Measurements from ENCODE around the gene CSNK2B. TPM values are rescaled to one million over a fixed set of nuclear protein-coding genes. Genes with fewer than 3 reads are reported as not detected.

CSNK2B gene
- total and polyA plus RNA-seq, 2 donors from 2014 or later = 130 to 270 TPM

DNA sequence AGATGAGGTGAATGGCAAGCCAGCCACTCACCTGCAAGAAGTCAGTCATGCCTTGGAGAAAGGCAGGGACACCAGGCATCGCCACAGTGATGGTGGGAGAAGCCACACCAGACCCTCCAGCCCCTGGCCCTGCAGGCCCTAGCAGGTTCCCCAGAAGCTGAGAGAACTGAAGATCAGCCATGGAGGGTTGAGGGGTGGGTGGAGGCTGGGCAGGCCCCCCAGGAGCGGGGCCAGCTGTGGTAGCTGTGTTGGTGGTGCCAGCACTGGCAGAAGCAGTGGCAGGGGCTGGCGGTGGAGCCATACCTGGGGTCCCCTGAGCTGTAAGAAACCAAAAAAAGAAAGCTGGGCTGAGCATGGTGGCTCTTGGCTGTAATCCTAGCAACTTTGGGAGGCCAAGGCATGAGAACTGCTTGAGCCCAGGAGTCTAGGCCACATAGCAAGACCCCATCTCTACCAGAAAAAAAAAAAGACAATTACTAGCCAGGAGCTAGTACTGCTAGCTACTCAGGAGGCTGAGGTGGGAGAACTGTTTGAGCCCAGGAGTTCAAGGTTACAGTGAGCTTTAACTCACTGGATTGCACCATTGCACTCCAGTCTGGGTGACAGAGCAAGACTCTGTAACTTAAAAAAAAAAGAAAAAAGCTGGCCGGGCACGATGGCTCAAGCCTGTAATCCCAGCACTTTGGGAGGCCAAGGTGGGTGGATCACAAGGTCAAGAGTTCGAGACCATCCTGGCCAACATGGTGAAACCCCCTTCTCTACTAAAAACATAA lies 22.9 kb upstream of the CSNK2B start:
- FAIRE-seq (no peak), DNase-seq (no peak)
- Histone ChIP-seq H3K9ac (ENCODE audit: low read length in 3 of 3) (no peak overlapping the region), H3K36me3 (ENCODE audit: control insufficient read depth in 2 of 3, insufficient read depth in 3 of 3, low read length in 3 of 3) (peaks cover 7 to 80% (median 54%) of the 10 kb centered on the region in 3 donors), H3K9me3 (ENCODE audit: control insufficient read depth in 2 of 3, insufficient read depth in 1 of 3, low read length in 3 of 3) (no peaks in the 10 kb centered on the region), H3K4me3 (ENCODE audit: low read length in 3 of 3) (no peak overlapping the region), H3K27ac (ENCODE audit: low read depth in 2 of 2, low read length in 2 of 2) (no peak overlapping the region), H3K27me3 (ENCODE audit: control insufficient read depth, insufficient read depth, low read length) (no peaks in the 10 kb centered on the region), H3K4me1 (ENCODE audit: control insufficient read depth in 2 of 3, insufficient read depth in 2 of 3, low read depth in 1 of 3, low read length in 3 of 3) (no peaks in the 10 kb centered on the region)
- no peak for TF ChIP-seq CTCF (IDR thresholded peaks at IDR 0.05; ENCODE audit: borderline replicate concordance, extremely low read depth, insufficient read depth)
- intact Hi-C loops (cut with DNase I) = no loop called here

DNA sequence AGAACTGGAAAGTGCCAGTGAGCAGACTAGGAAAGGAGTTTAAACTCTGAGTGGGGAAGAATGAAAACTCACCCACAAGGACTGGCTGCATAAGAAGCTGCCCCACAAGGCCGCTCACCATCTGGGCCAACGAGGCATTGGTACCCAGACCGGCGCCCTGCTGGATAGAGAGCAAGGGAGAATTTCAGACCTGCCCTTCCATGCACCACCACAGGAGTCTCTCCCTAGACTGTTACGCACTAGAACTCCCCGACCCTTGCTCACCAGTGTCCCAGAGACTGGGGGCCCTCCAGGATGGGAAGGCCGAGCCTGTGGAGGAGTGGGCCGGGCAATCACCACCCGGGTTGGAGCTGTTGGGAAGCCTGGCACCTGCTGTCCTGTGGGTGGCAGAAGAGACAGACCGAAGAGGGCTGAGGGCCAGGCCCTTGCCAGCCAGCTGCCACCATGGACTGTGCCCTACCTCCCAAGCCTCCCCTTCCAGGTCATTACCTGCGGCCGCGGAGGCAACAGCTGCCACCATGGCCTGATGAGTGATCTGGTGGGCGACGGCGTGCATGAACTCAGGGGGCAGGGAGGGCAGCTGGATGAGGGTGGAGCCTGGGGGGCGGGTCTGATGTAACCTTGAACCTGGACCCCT lies 21.9 kb upstream of the CSNK2B start:
- H3K4me3 ChIP-seq (ENCODE audit: low read length in 3 of 3) = no peak overlapping the region
- H3K27me3 ChIP-seq (ENCODE audit: control insufficient read depth, insufficient read depth, low read length) = no peaks in the 10 kb centered on the region
- intact Hi-C loops (cut with DNase I) = no loop called here
- H3K4me1 ChIP-seq (ENCODE audit: control insufficient read depth in 2 of 3, insufficient read depth in 2 of 3, low read depth in 1 of 3, low read length in 3 of 3) = no peaks in the 10 kb centered on the region
- no peak for TF ChIP-seq CTCF (IDR thresholded peaks at IDR 0.05; ENCODE audit: borderline replicate concordance, extremely low read depth, insufficient read depth)
- H3K36me3 ChIP-seq (ENCODE audit: control insufficient read depth in 2 of 3, insufficient read depth in 3 of 3, low read length in 3 of 3) = peaks cover 9 to 86% (median 60%) of the 10 kb centered on the region in 3 donors
- no peak overlapping the region for H3K27ac ChIP-seq (ENCODE audit: low read depth in 2 of 2, low read length in 2 of 2)
- DNase-seq (no peak), FAIRE-seq (no peak)
- no peaks in the 10 kb centered on the region for H3K9me3 ChIP-seq (ENCODE audit: control insufficient read depth in 2 of 3, insufficient read depth in 1 of 3, low read length in 3 of 3)
- H3K9ac ChIP-seq (ENCODE audit: low read length in 3 of 3) = no peak overlapping the region

GRCh38 chr6:31645325-31645724 lies 20.6 kb upstream of the CSNK2B start:
- Histone ChIP-seq H3K9ac (ENCODE audit: low read length in 3 of 3) (no peak overlapping the region), H3K27me3 (ENCODE audit: control insufficient read depth, insufficient read depth, low read length) (no peaks in the 10 kb centered on the region), H3K9me3 (ENCODE audit: control insufficient read depth in 2 of 3, insufficient read depth in 1 of 3, low read length in 3 of 3) (no peaks in the 10 kb centered on the region), H3K4me3 (ENCODE audit: low read length in 3 of 3) (no peak overlapping the region), H3K27ac (ENCODE audit: low read depth in 2 of 2, low read length in 2 of 2) (no peak overlapping the region), H3K4me1 (ENCODE audit: control insufficient read depth in 2 of 3, insufficient read depth in 2 of 3, low read depth in 1 of 3, low read length in 3 of 3) (no peaks in the 10 kb centered on the region), H3K36me3 (ENCODE audit: control insufficient read depth in 2 of 3, insufficient read depth in 3 of 3, low read length in 3 of 3) (peaks cover 14 to 79% (median 59%) of the 10 kb centered on the region in 3 donors)
- TF ChIP-seq CTCF (IDR thresholded peaks at IDR 0.05; ENCODE audit: borderline replicate concordance, extremely low read depth, insufficient read depth) = no peak
- FAIRE-seq = no peak
- intact Hi-C loops (cut with DNase I) = no loop called here
- DNase-seq = no peak
